CD14-positive monocyte (primary cell): ENCODE data around the gene ITGA2B. TPM values are rescaled to one million over a fixed set of nuclear protein-coding genes. Genes with fewer than 3 reads are reported as not detected.

Experiments
- DNase-seq, 3 donors: peaks; one replicate each; pipeline ENCODE4 v3.0.0-alpha.2; 2011 to 2022
- H2AFZ ChIP-seq: 2 replicates; pipeline ENCODE4 v1.6.0; 2012; ENCODE audit warnings: mild to moderate bottlenecking, low read depth, low read length, inconsistent platforms; ENCODE audit not compliant: insufficient read depth, poor library complexity, severe bottlenecking
- H3K27ac ChIP-seq, 2 donors: 1 replicate in 1 of 2; 2 replicates in 1 of 2; pipeline ENCODE4 v1.5.1; 2012 to 2013; ENCODE audit warnings: low read length in 2 of 2, control low read depth in 1 of 2, inconsistent platforms in 1 of 2, low read depth in 1 of 2, mild to moderate bottlenecking in 1 of 2
- H3K27me3 ChIP-seq, 2 donors: one replicate each; pipeline versions ENCODE4 v1.6.0 to v1.6.1; 2011 to 2013; ENCODE audit warnings: low read length in 2 of 2; ENCODE audit not compliant: control insufficient read depth in 2 of 2, insufficient read depth in 2 of 2
- H3K36me3 ChIP-seq, 2 donors: replicated peaks in 1 of 2; 1 replicate in 1 of 2; 2 replicates in 1 of 2; pipeline versions ENCODE4 v1.5.1 to v1.6.1; 2012 to 2013; ENCODE audit warnings: low read length in 2 of 2, control low read depth in 1 of 2, inconsistent platforms in 1 of 2, mild to moderate bottlenecking in 1 of 2; ENCODE audit not compliant: insufficient read depth in 2 of 2, control insufficient read depth in 1 of 2
- H3K4me1 ChIP-seq, 2 donors: 1 replicate in 1 of 2; 2 replicates in 1 of 2; pipeline versions ENCODE4 v1.5.1 to v1.6.1; 2012 to 2013; ENCODE audit warnings: low read length in 2 of 2, control low read depth in 1 of 2, inconsistent platforms in 1 of 2, mild to moderate bottlenecking in 1 of 2, moderate library complexity in 1 of 2; ENCODE audit not compliant: insufficient read depth in 2 of 2, control insufficient read depth in 1 of 2
- H3K4me2 ChIP-seq: replicated peaks from 2 replicates; pipeline ENCODE3; 2012; ENCODE audit warnings: low read length, moderate library complexity, mild to moderate bottlenecking; ENCODE audit not compliant: poor library complexity, severe bottlenecking; ENCODE audit errors: extremely low read depth
- H3K4me3 ChIP-seq, 3 experiments: fragments of 200-600 bp in 1 of 3; sonication (generic) in 1 of 3; replicated peaks in 1 of 3; 1 replicate in 2 of 3; 2 replicates in 1 of 3; pipeline ENCODE4 v1.5.1; 2011 to 2013; ENCODE audit warnings: low read length in 3 of 3, mild to moderate bottlenecking in 3 of 3, control low read depth in 2 of 3, low read depth in 2 of 3, inconsistent platforms in 1 of 3, moderate library complexity in 1 of 3
- H3K79me2 ChIP-seq: 2 replicates; pipeline ENCODE4 v1.6.0; 2012; ENCODE audit warnings: mild to moderate bottlenecking, control low read depth, inconsistent platforms, low read length, moderate library complexity; ENCODE audit not compliant: insufficient read depth
- H3K9ac ChIP-seq: 2 replicates; pipeline ENCODE4 v1.6.0; 2017; ENCODE audit warnings: low read length, mild to moderate bottlenecking; ENCODE audit not compliant: insufficient read depth, poor library complexity, severe bottlenecking
- H3K9me3 ChIP-seq, 2 donors: replicated peaks in 1 of 2; 1 replicate in 1 of 2; 2 replicates in 1 of 2; pipeline versions ENCODE4 v1.5.1 to v1.6.1; 2012 to 2013; ENCODE audit warnings: low read length in 2 of 2, control low read depth in 1 of 2; ENCODE audit not compliant: control insufficient read depth in 1 of 2, insufficient read depth in 1 of 2
- H4K20me1 ChIP-seq: 2 replicates; pipeline ENCODE4 v1.6.0; 2012; ENCODE audit warnings: mild to moderate bottlenecking, low read length, control low read depth, moderate library complexity; ENCODE audit not compliant: insufficient read depth
- H3K27ac Mint-ChIP-seq, 7 donors: one replicate each; pipeline ENCODE4 v1.8.0; 2020; ENCODE audit warnings: mild to moderate bottlenecking in 7 of 7, mixed read lengths in 7 of 7, moderate library complexity in 6 of 7, inconsistent platforms in 2 of 7
- H3K27me3 Mint-ChIP-seq, 3 donors: one replicate each; pipeline ENCODE4 v1.8.0; 2021 to 2022; ENCODE audit warnings: low read depth in 3 of 3, mild to moderate bottlenecking in 3 of 3, mixed read lengths in 3 of 3, moderate library complexity in 3 of 3, inconsistent platforms in 1 of 3
- H3K36me3 Mint-ChIP-seq, 2 donors: one replicate each; pipeline ENCODE4 v1.8.0; 2020; ENCODE audit warnings: mixed read lengths in 2 of 2, inconsistent platforms in 1 of 2, mild to moderate bottlenecking in 1 of 2
- H3K4me1 Mint-ChIP-seq: one replicate; pipeline ENCODE4 v1.8.0; 2020; ENCODE audit warnings: mild to moderate bottlenecking, mixed read lengths
- H3K4me3 Mint-ChIP-seq, 2 donors: one replicate each; pipeline ENCODE4 v1.8.0; 2020; ENCODE audit warnings: mild to moderate bottlenecking in 2 of 2, mixed read lengths in 2 of 2, moderate library complexity in 1 of 2
- H3K9me3 Mint-ChIP-seq, 7 donors: one replicate each; pipeline ENCODE4 v1.8.0; 2020 to 2022; ENCODE audit warnings: mixed read lengths in 7 of 7, mild to moderate bottlenecking in 6 of 7, moderate library complexity in 6 of 7, inconsistent platforms in 2 of 7
- CTCF ChIP-seq: fragments of 200-600 bp; IDR thresholded peaks from one replicate; pipeline ENCODE4 v1.8.0; 2022; ENCODE audit warnings: antibody characterized with exemption, mild to moderate bottlenecking
- WGBS: methylation state at CpG from one replicate; pipeline ENCODE4 v1.1.5; 2013; ENCODE audit warnings: missing lambda C conversion rate; ENCODE audit not compliant: insufficient coverage; 5-methylcytosine and 5-hydroxymethylcytosine counted together
- intact Hi-C, 2 donors: fragments of 100-400 bp; cut with micrococcal nuclease; formaldehyde crosslinking; loops; one replicate each; pipeline versions ENCODE4 v1.15.0 to v1.15.1; 2023
- polyA plus RNA-seq, 3 donors: library from polyadenylated mRNA; depleted of rRNA in 1 of 3; unstranded in 2 of 3; stranded (reverse) in 1 of 3; fragments of 300-500 nt in 2 of 3; fragments of >200 nt in 1 of 3; fragmentation: Illumina TruSeq in 2 of 3; gene quantifications; 1 replicate in 2 of 3; 2 replicates in 1 of 3; pipeline ENCODE4 v1.2.3, GENCODE V29; 2012 to 2021

The ITGA2B gene
- polyA plus RNA-seq, 3 donors, result 0.21 to 1.2 (median 1.1) TPM

- intact Hi-C loops, result loop anchor here in 1 of 2 donors (5.0 kb wide), 1 partner anchor 37 kb away; no protein-coding TSS in a partner anchor
- no peak overlapping the region for H3K27ac Mint-ChIP-seq
- no peaks in the 10 kb centered on the region for H3K9me3 ChIP-seq
- peaks cover 26% of the 10 kb centered on the region for H3K4me1 Mint-ChIP-seq
- H3K27ac ChIP-seq, result no peak overlapping the region
- H3K36me3 ChIP-seq, result peaks cover 44 to 46% of the 10 kb centered on the region in 2 donors
- peak in 1 of 3 donors; percentile 30 for DNase-seq
- peak overlapping the region; percentile 66 to 69 for H3K4me3 Mint-ChIP-seq
- H3K4me1 ChIP-seq, result peaks cover 18 to 46% of the 10 kb centered on the region in 2 donors
- peaks cover 38 to 45% of the 10 kb centered on the region in 2 donors for H3K36me3 Mint-ChIP-seq
- TF ChIP-seq CTCF, result no peak
- H3K27me3 Mint-ChIP-seq, result peaks cover 8 to 29% (median 8%) of the 10 kb centered on the region in 3 donors
- H3K79me2 ChIP-seq, result peaks cover 19% of the 10 kb centered on the region
- peaks cover 0 to 5% of the 10 kb centered on the region in 2 donors for H3K27me3 ChIP-seq
- 18% methylated on average over 97 of the region's 98 CpGs for WGBS
- H3K4me2 ChIP-seq, result peak overlapping the region; percentile 76
- peaks cover 0 to 4% (median 0%) of the 10 kb centered on the region in 7 donors for H3K9me3 Mint-ChIP-seq
- H3K9ac ChIP-seq, result peak overlapping the region; percentile 15
- H2AFZ ChIP-seq, result no peak overlapping the region
- peak overlapping the region in 1 of 3 experiments; percentile 65 for H3K4me3 ChIP-seq
- H4K20me1 ChIP-seq, result peaks cover 49% of the 10 kb centered on the region
Measured at GRCh38 chr17:44353672-44354331, 35.6 kb downstream of the ITGA2B start.

GRCh38 chr17:44352828-44353671 is 36.4 kb downstream of the ITGA2B start:
- TF ChIP-seq CTCF, result no peak
- Histone ChIP-seq H4K20me1 (peaks cover 56% of the 10 kb centered on the region), H3K4me1 (peaks cover 25 to 54% of the 10 kb centered on the region in 2 donors), H3K27ac (no peak overlapping the region), H3K36me3 (peaks cover 45 to 48% of the 10 kb centered on the region in 2 donors), H3K4me3 (peak overlapping the region in 1 of 3 experiments; percentile 65), H3K4me2 (peak overlapping the region; percentile 76), H3K9me3 (no peaks in the 10 kb centered on the region), H2AFZ (no peak overlapping the region), H3K9ac (peak overlapping the region; percentile 15), H3K79me2 (peaks cover 27% of the 10 kb centered on the region), H3K27me3 (peaks cover 0 to 5% of the 10 kb centered on the region in 2 donors)
- Mint-ChIP-seq H3K4me1 (peaks cover 33% of the 10 kb centered on the region), H3K9me3 (peaks cover 0 to 4% (median 0%) of the 10 kb centered on the region in 7 donors), H3K27me3 (peaks cover 8 to 25% (median 8%) of the 10 kb centered on the region in 3 donors), H3K36me3 (peaks cover 44 to 51% of the 10 kb centered on the region in 2 donors), H3K27ac (peak overlapping the region in 1 of 7 donors; percentile 54), H3K4me3 (peak overlapping the region; percentile 53 to 65)
- WGBS, result 49% methylated on average over 20 of the region's 22 CpGs
- intact Hi-C loops, result loop anchor here in 1 of 2 donors (5.0 kb wide), 1 partner anchor 36 kb away; no protein-coding TSS in a partner anchor
- no peak for DNase-seq
